Left hindlimb (tissue), 1 donor: ENCODE results near the gene UGT1A7.
"Not testable (repeated sequence)": the region's sequence is repeated elsewhere in the genome, so short reads cannot be mapped to it uniquely, and the experiment has no call there.

ENCODE experiments used
- DNase-seq: peaks from one replicate; pipeline ENCODE4 v3.0.0-alpha.2; 2018

Gene UGT1A7

DNA sequence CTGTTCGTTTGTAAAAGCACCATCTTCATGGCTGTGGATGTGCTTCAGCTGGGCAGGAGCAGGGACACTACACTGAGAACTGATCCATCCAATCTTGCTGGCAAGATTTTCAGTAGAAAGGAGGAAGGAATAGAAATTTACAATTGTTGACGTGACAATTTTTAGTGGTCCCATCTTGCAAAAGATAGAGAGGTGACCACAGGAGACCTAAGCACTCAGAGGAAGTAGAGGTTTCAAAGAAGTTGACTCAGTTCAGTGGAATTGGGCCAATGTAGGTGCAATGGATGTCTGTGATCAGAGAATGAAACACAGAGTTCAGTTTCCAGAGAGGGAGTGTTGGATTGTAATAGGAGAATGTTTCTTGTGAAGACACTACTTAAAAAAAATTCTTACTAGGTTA is 32.4 kb downstream of the UGT1A7 start:
- no peak for DNase-seq

DNA sequence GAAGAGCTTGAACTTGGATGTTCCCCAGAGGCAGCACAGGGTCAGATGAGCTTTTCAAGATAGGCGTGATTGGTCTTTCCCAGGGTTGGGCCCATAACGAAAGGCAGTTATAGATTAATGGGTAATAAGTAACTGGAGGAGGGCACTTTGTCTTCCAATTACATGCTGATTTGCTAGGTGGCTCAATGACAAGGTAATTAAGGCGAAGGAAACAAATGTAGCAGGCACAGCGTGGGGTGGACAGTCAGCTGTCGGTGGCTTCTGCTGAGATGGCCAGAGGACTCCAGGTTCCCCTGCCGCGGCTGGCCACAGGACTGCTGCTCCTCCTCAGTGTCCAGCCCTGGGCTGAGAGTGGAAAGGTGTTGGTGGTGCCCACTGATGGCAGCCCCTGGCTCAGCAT is 36.9 kb downstream of the UGT1A7 start, which contains the start of gene UGT1A4:
Gene UGT1A4 (plus strand): TSS at position 185 of the 400 bp plus-strand sequence. CDS start 85 bp downstream, at position 270.
- DNase-seq = no peak

DNA sequence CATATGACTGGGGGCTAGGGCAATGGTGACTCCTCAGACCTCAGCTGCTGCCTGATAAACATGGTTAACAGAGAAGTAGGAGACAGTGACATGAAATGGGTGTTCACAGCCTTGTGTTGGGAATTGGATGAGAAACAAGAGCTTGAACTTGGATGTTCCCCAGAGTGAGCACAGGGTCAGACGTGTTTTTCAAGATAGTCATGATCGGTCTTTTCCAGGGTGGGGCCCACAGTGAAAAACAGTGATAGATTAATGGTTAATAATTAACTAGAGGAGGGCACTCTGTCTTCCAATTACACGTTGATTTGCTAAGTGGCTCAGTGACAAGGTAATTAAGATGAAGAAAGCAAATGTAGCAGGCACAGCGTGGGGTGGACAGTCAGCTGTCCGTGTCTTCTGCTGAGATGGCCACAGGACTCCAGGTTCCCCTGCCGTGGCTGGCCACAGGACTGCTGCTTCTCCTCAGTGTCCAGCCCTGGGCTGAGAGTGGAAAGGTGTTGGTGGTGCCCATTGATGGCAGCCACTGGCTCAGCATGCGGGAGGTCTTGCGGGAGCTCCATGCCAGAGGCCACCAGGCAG is 47.1 kb downstream of the UGT1A7 start, which contains the start of gene UGT1A3:
Gene UGT1A3 (plus strand): TSS at position 320 of the 579 bp plus-strand sequence. CDS start 85 bp downstream, at position 405.
- DNase-seq = no peak

DNA sequence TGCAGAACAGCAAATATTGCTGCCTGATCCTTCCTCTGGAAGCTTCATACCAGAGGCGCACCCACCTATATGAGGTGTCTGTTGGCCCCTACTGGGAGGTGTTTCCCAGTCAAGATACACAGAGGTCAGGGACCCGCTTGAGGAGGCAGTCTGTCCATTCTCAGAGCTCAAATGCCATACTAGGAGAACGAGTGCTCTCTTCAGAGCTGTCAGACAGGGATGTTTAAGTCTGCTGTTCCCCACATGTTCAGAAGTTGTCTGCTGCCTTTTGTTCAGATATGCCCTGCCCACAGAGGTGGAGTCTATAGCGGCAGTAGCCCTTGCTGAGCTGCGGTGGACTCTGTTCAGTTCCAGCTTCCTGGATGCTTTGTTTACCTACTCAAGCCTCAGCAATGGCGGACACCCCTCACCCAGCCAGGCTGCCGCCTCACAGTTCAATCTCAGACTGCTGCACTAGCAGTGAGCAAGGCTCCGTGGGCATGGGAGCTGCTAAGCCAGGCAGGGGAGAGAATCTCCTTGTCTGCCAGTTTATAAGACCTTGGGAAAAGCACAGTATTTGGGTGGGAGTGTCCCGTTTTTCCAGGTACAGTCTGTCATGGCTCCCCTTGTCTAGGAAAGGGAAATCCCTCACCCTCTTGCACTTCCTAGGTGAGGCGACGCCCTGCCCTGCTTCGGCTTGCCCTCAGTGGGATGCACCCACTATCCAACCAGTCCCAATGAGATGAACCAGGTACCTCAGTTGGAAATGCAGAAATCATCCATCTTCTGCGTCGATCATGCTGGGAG is 55.4 kb downstream of the UGT1A7 start:
- DNase-seq = not testable (repeated sequence)

DNA sequence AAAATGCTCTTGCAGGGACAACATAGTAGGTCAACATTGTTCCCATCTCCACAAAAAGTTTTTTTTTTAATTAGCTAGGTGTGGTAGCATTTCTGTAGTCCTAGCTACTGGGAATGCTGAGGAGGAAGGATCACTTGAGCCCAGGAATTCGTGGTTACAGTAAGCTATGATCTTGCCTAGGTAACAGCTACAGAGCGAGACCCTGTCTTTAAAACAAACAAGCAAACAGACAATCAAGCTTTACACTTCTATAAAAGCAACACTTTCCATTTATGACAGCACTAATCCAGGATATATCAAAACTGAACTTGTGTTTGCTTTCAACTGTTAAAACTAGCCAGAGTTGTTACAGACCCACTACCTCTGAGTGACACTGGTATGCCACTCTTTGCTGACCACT is 59.2 kb downstream of the UGT1A7 start:
- DNase-seq = no peak

DNA sequence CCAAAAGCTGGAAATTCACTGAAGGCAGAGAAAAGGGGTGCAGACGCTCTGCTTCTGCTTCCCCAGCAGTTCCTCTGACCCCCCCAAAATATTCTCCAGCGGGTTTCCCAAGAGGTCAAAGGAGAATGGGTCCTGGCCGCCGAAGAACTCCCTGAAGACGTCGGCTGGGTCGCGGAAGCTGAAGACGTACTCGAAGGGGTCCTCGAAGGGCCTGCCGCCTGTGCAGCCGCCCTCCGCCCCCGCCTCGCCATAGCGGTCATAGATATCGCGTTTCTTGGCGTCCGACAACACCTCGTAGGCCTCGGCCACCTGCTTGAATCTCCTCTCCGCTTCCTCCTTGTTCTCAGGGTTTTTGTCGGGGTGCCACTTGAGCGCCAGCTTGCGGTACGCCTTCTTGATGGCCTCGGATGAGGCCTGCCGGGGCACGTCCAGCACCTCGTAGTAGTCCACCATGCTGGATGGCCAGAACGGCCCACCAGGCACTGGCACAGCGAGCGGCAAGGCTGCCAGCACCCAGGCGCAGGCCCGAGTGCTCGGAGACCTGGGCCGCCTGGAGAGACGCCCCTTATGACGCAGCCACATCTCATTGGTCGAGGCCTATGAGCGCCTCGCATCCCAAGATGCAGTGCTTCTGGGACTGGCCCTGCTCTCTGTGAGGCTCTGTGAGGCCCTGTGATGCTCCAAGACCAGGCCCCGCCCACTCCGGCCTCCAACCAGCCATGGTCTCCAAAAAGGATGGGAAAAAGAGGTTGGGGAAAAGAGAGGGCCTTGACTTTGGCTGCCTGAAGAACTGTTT is 62.0 kb downstream of the UGT1A7 start:
- DNase-seq = no peak

DNA sequence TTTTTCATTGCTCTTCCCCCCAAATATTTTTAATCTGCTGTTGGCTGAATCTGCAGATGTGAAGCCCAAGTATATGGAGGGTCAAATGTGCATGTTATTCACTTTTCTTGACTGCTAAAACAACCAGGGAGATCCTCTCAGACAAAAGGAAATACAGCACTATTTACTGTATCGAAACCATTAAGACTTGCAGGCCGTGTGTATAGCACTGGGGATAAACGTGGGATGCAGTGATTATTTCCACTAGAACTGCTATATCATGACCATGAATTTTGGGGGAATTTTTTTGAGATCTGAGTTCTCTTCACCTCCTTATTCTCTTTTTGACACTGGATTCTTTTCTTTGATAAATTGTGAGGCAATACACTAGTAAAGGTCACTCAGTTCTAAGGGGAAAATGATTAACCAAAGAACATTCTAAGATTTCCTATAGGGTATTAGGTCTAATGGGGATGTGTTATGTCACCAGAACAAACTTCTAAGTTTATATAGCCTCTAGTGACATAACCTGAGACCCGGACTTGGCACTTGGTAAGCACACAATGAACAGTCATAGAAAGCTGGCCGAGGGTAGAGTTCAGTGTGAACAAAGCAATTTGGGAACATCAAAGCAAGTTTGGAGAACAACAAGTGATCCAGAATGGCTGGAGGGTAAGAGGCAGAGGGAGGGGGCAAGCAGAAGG is 63.5 kb downstream of the UGT1A7 start:
- DNase-seq = no peak

DNA sequence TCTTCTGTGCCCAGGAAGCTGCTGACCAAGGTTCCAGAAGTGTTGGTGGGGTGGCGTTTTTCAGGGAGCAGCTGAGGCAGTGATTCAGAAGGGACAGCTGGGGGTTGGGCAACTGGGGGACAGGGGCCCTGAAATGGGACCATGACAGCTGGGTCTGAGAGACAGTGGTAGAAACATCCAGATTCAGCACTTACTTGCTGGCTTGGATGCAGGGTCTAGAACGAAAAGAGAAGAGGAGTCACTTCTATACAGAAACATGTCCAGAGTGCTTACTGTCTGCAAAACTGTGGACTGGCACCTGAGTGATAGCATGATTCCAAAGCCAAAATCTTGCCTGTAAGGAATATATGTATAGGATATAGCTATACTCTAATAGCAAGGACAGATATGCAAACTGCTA is 64.1 kb downstream of the UGT1A7 start:
- DNase-seq = not testable (repeated sequence)

DNA sequence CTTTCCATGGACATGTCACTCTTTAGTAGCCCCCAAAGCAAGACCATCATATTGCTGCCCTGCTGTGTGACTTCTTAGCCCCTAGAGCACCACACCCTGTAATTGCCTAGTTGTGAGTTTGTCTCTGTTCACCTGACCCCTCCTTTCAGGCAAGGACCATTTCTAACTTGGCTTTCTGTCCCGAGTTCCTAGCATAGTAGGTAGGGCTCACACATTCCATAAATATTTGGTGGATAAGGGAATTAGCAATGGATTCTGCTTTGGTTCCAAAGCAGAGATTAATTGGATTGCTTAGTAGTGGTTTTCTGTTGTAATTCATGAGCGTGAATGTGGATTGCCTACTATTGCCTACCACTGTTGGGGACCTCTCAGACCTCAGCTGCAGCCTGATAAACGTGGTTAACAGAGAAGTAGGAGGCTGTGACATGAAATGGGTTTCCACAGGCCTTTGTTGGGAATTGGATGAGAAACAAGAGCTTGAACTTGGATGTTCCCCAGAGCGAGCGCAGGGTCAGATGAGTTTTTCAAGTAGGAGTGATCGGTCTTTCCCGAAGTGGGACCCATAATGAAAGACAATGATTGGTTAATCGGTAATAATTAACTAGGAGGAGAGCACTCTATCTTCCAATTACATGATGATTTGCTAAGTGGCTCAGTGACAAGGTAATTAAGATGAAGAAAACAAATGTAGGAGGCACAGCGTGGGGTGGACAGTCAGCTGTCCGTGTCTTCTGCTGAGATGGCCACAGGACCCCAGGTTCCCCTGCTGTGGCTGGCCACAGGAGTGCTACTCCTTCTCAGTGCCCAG is 65.0 kb downstream of the UGT1A7 start:
- no peak for DNase-seq

DNA sequence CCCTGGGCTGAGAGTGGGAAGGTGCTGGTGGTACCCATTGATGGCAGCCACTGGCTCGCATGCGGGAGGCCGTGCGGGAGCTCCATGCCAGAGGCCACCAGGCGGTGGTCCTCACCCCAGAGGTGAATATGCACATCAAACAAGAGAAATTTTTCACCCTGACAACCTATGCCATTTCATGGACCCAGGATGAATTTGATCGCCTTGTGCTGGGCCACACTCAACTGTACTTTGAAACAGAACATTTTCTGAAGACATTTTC is 65.5 kb downstream of the UGT1A7 start:
- DNase-seq = no peak

DNA sequence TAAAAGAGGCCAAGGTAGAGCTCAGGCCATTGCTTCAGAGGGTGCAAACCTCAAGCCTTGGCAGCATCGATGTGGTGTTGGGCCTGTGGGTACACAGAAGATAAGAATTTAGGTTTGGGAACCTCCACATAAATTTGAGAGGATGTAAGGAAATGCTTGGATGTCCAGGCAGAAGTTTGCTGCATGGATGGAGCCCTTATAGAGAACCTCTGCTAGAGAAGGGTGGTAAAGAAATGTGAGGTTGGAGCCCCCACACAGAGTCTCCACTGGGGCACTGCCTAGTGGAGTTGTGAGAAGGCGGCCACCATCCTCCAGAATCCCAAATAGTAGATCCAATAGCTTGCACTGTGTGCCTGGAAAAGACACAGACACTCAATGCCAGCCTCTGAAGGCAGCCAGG is 69.0 kb downstream of the UGT1A7 start:
- DNase-seq = not testable (repeated sequence)

DNA sequence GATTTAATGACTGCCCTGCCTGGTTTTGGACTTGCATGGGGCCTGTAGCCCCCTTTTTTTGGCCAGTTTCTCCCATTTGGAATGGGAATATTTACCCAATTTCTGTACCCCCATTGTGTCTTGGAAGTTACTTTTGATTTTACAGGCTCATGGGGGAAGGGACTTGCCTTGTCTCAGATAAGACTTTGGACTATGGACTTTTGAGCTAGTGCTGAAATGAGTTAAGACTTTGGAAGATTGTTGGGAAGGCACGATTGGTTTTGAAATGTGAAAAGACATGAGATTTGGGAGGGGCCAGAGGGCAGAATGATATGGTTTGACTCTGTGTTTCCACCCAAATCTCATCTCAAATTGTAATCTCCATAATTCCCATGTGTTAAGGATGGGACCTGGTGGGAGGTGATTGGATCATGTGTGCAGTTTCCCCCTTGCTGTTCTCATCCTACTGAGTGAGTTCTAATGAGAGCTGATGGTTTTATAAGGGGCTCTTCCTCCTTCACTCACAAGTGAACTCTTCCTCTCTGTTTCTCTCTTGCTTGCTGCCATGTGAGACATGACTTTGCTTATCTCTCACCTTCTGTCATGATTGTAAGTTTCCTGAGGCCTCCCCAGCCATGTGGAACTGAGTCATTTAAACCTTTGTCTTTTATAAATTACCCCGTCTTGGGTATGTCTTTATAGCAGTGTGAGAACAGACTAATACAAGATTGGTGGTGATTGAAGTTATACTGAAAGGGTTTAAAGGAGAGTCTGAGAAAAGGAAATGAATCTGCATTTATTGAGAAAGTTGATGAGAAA is 69.7 kb downstream of the UGT1A7 start:
- DNase-seq = not testable (repeated sequence)

DNA sequence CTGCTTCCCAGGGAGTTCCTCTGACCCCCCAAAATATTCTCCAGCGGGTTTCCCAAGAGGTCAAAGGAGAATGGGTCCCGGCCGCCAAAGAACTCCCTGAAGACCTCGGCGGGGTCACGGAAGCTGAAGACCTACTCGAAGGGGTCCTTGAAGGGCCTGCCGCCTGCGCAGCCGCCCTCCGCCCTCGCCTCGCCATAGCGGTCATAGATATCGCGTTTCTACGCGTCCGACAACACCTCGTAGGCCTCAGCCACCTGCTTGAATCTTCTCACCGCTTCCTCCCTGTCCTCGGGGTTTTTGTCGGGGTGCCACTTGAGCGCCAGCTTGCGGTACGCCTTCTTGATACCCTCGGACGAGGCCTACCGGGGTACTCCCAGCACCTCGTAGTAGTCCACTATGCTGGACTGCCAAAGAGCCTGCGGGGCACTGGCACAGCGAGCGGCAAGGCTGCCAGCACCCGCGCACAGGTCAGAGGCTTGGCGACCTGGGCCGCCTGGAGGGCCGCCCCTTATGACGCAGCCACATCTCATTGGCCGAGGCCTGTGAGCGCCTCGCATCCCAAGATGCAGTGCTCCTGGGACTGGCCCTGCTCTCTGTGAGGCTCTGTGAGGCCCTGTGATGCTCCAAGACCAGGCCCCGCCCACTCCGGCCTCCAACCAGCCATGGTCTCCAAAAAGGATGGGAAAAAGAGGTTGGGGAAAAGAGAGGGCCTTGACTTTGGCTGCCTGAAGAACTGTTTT is 73.3 kb downstream of the UGT1A7 start:
- no peak for DNase-seq

DNA sequence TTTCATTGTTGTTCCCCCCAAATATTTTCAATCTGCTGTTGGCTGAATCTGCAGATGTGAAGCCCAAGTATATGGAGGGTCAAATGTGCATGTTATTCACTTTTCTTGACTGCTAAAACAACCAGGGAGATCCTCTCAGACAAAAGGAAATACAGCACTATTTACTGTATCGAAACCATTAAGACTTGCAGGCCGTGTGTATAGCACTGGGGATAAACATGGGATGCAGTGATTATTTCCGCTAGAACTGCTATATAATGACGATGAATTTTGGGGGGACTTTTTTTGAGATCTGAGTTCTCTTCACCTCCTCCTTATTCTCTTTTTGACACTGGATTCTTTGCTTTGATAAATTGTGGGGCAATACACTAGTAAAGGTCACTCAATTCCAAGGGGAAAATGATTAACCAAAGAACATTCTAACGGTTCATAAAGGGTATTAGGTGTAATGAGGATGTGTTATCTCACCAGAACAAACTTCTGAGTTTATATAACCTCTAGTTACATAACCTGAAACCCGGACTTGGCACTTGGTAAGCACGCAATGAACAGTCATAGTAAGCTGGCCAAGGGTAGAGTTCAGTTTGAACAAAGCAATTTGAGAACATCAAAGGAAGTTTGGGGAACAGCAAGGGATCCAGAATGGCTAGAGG is 74.9 kb downstream of the UGT1A7 start:
- no peak for DNase-seq

DNA sequence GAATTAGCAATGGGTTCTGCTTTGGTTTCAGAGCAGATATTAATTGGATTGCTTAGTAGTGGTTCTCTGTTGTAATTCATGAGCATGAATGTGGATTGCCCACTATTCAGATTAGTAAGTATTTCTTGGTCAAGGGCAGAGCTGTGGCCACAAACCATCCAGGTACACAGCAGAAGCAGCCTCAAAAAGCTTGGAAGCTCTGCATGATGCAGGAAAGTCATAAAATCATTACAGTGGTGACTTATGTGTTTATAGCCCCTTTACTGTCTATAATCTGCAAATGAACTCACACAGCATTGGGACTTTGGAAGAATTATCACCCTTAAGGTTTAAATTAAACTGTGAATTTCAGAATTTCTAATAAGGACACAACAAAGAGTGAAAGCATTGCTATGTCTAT is 76.4 kb downstream of the UGT1A7 start:
- no peak for DNase-seq

DNA sequence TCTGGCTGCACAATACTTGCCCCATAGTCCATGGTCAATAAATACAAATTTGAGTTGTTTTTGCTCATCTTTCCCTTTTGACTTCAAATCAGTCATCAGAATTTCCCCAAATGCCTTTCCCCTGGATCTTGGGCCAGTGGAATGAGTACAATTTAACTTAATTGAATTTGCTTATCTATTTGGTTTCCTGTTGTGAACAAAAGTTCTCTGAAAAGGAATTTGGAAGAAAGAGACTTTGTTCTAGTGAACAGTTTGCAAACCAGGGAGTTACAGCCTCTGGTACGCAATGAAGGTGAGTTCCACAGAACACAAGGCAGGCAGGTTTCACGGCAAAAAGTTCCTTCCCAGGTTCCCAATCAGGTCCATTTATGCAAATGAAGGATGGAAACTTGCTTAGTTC is 77.1 kb downstream of the UGT1A7 start:
- DNase-seq = no peak

DNA sequence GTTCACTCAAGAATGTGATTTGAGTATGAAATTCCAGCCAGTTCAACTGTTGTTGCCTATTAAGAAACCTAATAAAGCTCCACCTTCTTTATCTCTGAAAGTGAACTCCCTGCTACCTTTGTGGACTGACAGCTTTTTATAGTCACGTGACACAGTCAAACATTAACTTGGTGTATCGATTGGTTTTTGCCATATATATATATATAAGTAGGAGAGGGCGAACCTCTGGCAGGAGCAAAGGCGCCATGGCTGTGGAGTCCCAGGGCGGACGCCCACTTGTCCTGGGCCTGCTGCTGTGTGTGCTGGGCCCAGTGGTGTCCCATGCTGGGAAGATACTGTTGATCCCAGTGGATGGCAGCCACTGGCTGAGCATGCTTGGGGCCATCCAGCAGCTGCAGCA is 78.3 kb downstream of the UGT1A7 start, which contains the start of gene UGT1A1:
Gene UGT1A1 (plus strand): TSS at position 228 of the 400 bp plus-strand sequence. CDS start 18 bp downstream, at position 246.
- DNase-seq = no peak

DNA sequence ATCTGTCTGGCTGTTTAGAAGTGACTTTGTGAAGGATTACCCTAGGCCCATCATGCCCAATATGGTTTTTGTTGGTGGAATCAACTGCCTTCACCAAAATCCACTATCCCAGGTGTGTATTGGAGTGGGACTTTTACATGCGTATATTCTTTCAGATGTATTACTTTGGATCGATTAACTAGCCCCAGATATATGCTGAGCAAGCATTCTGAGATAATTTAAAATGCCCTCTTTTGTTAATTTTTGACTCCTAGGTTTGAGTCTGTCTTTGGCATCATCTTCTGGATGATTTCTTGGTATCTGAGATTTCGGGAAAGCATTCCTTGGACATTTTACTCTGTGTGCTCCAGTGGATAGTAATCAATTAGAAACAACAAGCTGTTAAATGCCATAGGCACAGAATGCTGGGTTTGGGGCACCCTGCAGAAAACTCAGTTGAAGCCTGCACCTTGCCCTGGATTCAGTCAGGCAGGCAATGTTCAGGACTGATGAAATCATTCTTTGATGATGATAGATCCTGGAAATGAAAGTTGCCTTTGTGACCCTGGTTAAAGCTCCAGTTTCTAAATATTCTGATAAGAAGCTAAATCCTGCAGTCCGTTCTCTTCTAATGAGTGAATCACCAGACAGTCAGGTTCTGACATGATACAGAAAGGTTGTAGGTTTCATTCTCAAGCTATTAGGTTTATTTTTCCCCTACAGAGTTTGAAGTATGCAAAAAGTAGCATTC is 79.5 kb downstream of the UGT1A7 start:
- DNase-seq = no peak

DNA sequence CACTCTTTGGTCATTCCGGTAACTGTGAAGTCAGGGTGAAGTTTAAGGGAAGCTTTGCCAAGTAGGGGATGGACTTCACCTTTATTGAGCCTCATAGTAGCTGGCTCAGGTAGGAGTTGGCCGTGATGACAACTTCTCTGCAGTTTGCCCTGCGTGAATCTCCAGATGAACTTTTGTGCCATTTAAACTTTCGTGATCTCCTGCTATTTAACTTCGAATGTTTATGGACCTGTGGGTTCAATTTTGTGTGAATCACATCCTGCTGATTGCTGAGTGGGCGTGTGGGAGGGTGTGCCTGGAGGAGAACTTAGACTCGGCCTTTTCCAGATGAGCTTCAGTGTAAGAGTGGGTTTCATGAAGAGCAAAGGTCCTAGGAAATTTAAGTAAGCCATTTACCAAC is 82.6 kb downstream of the UGT1A7 start:
- no peak for DNase-seq
